Lung (tissue), 12 donors: ENCODE data around the gene NUCB1. TPM values are rescaled to one million over a fixed set of nuclear protein-coding genes. Genes with fewer than 3 reads are reported as not detected.

Experiments
- ATAC-seq: fragments of 200-7000 bp; cut with Tn5 transposase; one replicate; pipeline ENCODE4 v1.9.1; 2020; ENCODE audit warnings: moderate number of reproducible peaks; ENCODE audit not compliant: insufficient read depth, low FRiP score
- DNase-seq, 3 donors: peaks; one replicate each; pipeline ENCODE4 v3.0.0-alpha.2; 2013 to 2017
- H3K27ac ChIP-seq, 2 donors: one replicate each; pipeline ENCODE4 v1.5.1; 2013; ENCODE audit warnings: mild to moderate bottlenecking in 2 of 2, moderate library complexity in 2 of 2, control low read depth in 1 of 2, inconsistent platforms in 1 of 2, low read depth in 1 of 2, low read length in 1 of 2
- H3K27me3 ChIP-seq, 3 donors: one replicate each; pipeline ENCODE4 v1.5.1; 2013; ENCODE audit warnings: low read length in 2 of 3; ENCODE audit not compliant: control insufficient read depth in 3 of 3, insufficient read depth in 3 of 3
- H3K36me3 ChIP-seq, 4 donors: one replicate each; pipeline ENCODE4 v1.5.1; 2013; ENCODE audit warnings: low read length in 4 of 4, mild to moderate bottlenecking in 1 of 4, moderate library complexity in 1 of 4; ENCODE audit not compliant: control insufficient read depth in 4 of 4, insufficient read depth in 4 of 4
- H3K4me1 ChIP-seq, 5 donors: one replicate each; pipeline ENCODE4 v1.5.1; 2013; ENCODE audit warnings: low read length in 5 of 5, mild to moderate bottlenecking in 2 of 5, moderate library complexity in 1 of 5; ENCODE audit not compliant: control insufficient read depth in 5 of 5, insufficient read depth in 5 of 5
- H3K4me3 ChIP-seq: one replicate; pipeline ENCODE4 v1.5.1; 2013; ENCODE audit warnings: mild to moderate bottlenecking, control low read depth, moderate library complexity
- H3K9ac ChIP-seq, 2 donors: one replicate each; pipeline ENCODE4 v1.5.1; 2013; ENCODE audit warnings: low read length in 2 of 2, control low read depth in 1 of 2; ENCODE audit not compliant: insufficient read depth in 1 of 2
- H3K9me3 ChIP-seq, 4 donors: one replicate each; pipeline ENCODE4 v1.5.1; 2013; ENCODE audit warnings: low read length in 3 of 4, mild to moderate bottlenecking in 1 of 4, moderate library complexity in 1 of 4; ENCODE audit not compliant: control insufficient read depth in 4 of 4, insufficient read depth in 3 of 4
- CTCF ChIP-seq: IDR thresholded peaks from 2 replicates; pipeline ENCODE4 v1.5.1; 2012; ENCODE audit warnings: mild to moderate bottlenecking; ENCODE audit errors: control extremely low read depth, extremely low read depth
- WGBS, 2 donors: extraction: QIAGEN DNeasy Blood & Tissue Kit; methylation state at CpG; one replicate each; pipeline ENCODE4 v1.1.7; 2013; 5-methylcytosine and 5-hydroxymethylcytosine counted together
- polyA plus RNA-seq, 2 donors: library from polyadenylated mRNA; stranded (reverse); fragments of 200-250 nt; gene quantifications; one replicate each; pipeline ENCODE4 v1.2.1, GENCODE V29; 2013
- total RNA-seq, 2 donors: library from RNA; depleted of rRNA in 1 of 2; stranded (reverse); fragments of >200 nt in 1 of 2; gene quantifications; one replicate each; pipeline ENCODE4 v1.2.1, GENCODE V29; 2014 to 2021
- donor health status: control.
- donor health status: control.
- donor health status: Bipolar disorder and iron deficiency.
- donor health status: healthy.
- donor health status: DM: yes; HTN: yes; CAD: no.

NUCB1 gene
- total and polyA plus RNA-seq, 4 donors = 214 to 367 (median 354) TPM

GRCh38 chr19:48913114-48913889 is 13.2 kb downstream of the NUCB1 start:
- WGBS, 2 donors = 95 to 97% methylated on average over 9 of the region's 9 CpGs
- peaks cover 0 to 55% (median 37%) of the 10 kb centered on the region in 4 donors for H3K36me3 ChIP-seq

GRCh38 chr19:48914181-48914580 is 14.1 kb downstream of the NUCB1 start:
- Histone ChIP-seq H3K4me1 (peaks cover 0 to 3% (median 0%) of the 10 kb centered on the region in 5 donors), H3K4me3 (no peak overlapping the region), H3K27ac (no peak overlapping the region), H3K9ac (no peak overlapping the region), H3K36me3 (peaks cover 2 to 56% (median 43%) of the 10 kb centered on the region in 4 donors), H3K9me3 (no peaks in the 10 kb centered on the region), H3K27me3 (no peaks in the 10 kb centered on the region)
- WGBS, 2 donors = 90 to 96% methylated on average over 8 of the region's 8 CpGs
- no peak for TF ChIP-seq CTCF
- no peak for DNase-seq
- ATAC-seq = no peak

More at GRCh38 chr19:48913114-48913889, 13.2 kb downstream of the NUCB1 start:
- H3K4me3 ChIP-seq = no peak overlapping the region
- H3K27me3 ChIP-seq = no peaks in the 10 kb centered on the region
- no peak for DNase-seq
- no peak for ATAC-seq
- TF ChIP-seq CTCF = no peak
- no peak overlapping the region for H3K9ac ChIP-seq
- no peak overlapping the region for H3K27ac ChIP-seq
- H3K9me3 ChIP-seq = no peaks in the 10 kb centered on the region
- peaks cover 0 to 3% (median 0%) of the 10 kb centered on the region in 5 donors for H3K4me1 ChIP-seq

- Histone ChIP-seq H3K36me3 (peaks cover 3 to 49% (median 39%) of the 10 kb centered on the region in 4 donors), H3K9me3 (no peaks in the 10 kb centered on the region), H3K9ac (no peak overlapping the region), H3K27me3 (no peaks in the 10 kb centered on the region), H3K27ac (no peak overlapping the region), H3K4me3 (no peak overlapping the region), H3K4me1 (peaks cover 0 to 3% (median 0%) of the 10 kb centered on the region in 5 donors)
- ATAC-seq (no peak), DNase-seq (peak in 1 of 3 donors; percentile 44)
- TF ChIP-seq CTCF = no peak
- WGBS, 2 donors = 69 to 84% methylated on average over 8 of the region's 8 CpGs
Observed at GRCh38 chr19:48915757-48916156, 15.6 kb downstream of the NUCB1 start.
